WTC11 (cell line): ENCODE results near the gene SLC8A1.

ENCODE experiments used
- ZNF121 ChIP-seq: sonication (generic); formaldehyde crosslinking; IDR thresholded peaks from 2 replicates; pipeline ENCODE4 v1.8.0; 2023; ENCODE audit warnings: missing genetic modification reagents
- ZNF232 ChIP-seq: sonication (generic); formaldehyde crosslinking; IDR thresholded peaks from 2 replicates; pipeline ENCODE4 v1.8.0; 2022; ENCODE audit warnings: mild to moderate bottlenecking, missing genetic modification reagents
- TF ChIP-seq, protein P1 (sequence below): sonication (generic); formaldehyde crosslinking; IDR thresholded peaks from 2 replicates; pipeline ENCODE4 v1.8.0; 2023; ENCODE audit warnings: missing genetic modification reagents
- TF ChIP-seq, protein P2 (sequence below): sonication (generic); formaldehyde crosslinking; IDR thresholded peaks from 2 replicates; pipeline ENCODE4 v1.8.0; 2022; ENCODE audit warnings: mild to moderate bottlenecking, missing genetic modification reagents
- TF ChIP-seq, protein P3 (sequence below): fragments of 200-600 bp; IDR thresholded peaks from 2 replicates; pipeline ENCODE4 v1.8.0; 2022; ENCODE audit warnings: antibody characterized with exemption

DNA sequence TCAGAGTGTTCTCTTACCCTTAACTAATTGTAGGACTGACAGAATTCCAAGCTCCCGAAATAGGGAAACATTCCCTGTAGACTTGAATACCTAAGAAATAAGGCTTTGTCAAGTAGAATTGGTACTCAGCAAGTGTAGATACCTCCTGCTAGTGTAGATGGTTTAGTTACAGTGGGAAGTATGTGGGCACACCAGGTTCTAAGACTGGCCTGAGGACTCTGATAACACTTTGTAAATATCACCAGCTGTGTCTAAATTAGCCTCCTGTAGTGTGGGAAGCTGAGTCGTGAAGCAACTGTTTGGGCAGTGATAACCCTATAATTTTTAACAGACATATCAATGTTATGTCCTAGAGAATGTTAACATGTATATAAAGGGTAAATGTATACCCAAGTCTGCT lies 304.5 kb downstream of the SLC8A1 start:
- TF ChIP-seq ZNF121: no peak
- TF ChIP-seq, protein P1, sequence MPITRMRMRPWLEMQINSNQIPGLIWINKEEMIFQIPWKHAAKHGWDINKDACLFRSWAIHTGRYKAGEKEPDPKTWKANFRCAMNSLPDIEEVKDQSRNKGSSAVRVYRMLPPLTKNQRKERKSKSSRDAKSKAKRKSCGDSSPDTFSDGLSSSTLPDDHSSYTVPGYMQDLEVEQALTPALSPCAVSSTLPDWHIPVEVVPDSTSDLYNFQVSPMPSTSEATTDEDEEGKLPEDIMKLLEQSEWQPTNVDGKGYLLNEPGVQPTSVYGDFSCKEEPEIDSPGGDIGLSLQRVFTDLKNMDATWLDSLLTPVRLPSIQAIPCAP (CRISPR knock-in tag): no peak
- TF ChIP-seq, protein P2, sequence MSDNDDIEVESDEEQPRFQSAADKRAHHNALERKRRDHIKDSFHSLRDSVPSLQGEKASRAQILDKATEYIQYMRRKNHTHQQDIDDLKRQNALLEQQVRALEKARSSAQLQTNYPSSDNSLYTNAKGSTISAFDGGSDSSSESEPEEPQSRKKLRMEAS (CRISPR knock-in tag): no peak
- TF ChIP-seq, protein P3, sequence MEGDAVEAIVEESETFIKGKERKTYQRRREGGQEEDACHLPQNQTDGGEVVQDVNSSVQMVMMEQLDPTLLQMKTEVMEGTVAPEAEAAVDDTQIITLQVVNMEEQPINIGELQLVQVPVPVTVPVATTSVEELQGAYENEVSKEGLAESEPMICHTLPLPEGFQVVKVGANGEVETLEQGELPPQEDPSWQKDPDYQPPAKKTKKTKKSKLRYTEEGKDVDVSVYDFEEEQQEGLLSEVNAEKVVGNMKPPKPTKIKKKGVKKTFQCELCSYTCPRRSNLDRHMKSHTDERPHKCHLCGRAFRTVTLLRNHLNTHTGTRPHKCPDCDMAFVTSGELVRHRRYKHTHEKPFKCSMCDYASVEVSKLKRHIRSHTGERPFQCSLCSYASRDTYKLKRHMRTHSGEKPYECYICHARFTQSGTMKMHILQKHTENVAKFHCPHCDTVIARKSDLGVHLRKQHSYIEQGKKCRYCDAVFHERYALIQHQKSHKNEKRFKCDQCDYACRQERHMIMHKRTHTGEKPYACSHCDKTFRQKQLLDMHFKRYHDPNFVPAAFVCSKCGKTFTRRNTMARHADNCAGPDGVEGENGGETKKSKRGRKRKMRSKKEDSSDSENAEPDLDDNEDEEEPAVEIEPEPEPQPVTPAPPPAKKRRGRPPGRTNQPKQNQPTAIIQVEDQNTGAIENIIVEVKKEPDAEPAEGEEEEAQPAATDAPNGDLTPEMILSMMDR: no peak
- TF ChIP-seq ZNF232 (CRISPR knock-in tag): no peak
